Measurements from ENCODE around the gene DZIP1. TPM values are rescaled to one million over a fixed set of nuclear protein-coding genes. Genes with fewer than 3 reads are reported as not detected.
"Not testable (repeated sequence)": the region's sequence is repeated elsewhere in the genome, so short reads cannot be mapped to it uniquely, and the experiment has no call there.

Gene DZIP1
- total and polyA plus RNA-seq, 3 experiments from 2014 or later = 0.13 TPM; not detected in 2

DNA sequence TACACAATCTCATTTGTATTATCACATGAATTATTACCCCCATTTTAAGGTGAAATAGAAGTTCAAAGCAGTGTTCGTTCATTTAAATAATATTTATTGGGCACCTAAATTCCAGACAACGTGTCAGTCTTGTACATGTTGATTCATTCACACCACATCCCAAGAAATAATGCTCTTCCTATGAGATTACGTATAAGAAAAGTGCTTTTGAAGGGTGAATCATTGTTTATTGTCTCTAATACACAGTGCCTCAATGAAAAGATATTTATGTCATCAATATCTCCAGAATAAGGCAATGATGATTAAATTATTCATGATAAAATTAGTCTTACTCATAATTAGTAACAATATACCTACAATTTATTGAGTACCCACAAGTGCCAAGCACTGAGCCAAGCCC is 56.4 kb downstream of the DZIP1 start:
- H3K27ac Mint-ChIP-seq = no peak overlapping the region
- ChIA-PET CTCF (no interaction called here), POLR2A (no interaction called here)
- no peaks in the 10 kb centered on the region for H3K9me3 Mint-ChIP-seq
- no peak overlapping the region for H3K27ac ChIP-seq (ENCODE audit: low read depth, low read length)
- H3K27me3 ChIP-seq (ENCODE audit: insufficient read depth, low read length, poor library complexity, severe bottlenecking) = no peaks in the 10 kb centered on the region
- no peaks in the 10 kb centered on the region for H3K9me3 ChIP-seq (ENCODE audit: low read length)
- H3K36me3 ChIP-seq (ENCODE audit: insufficient read depth, low read length) = no peaks in the 10 kb centered on the region
- no peaks in the 10 kb centered on the region for H3K4me1 ChIP-seq (ENCODE audit: insufficient read depth, low read length)
- no peak overlapping the region for H3K4me3 Mint-ChIP-seq
- H3K4me3 ChIP-seq (ENCODE audit: low read length) = no peak overlapping the region
- H3K36me3 Mint-ChIP-seq = no peaks in the 10 kb centered on the region
- H3K4me1 Mint-ChIP-seq = no peaks in the 10 kb centered on the region
- peaks cover 11 to 25% of the 10 kb centered on the region in 2 donors for H3K27me3 Mint-ChIP-seq
- no peak for DNase-seq

GRCh38 chr13:95585867-95586266 is 58.6 kb downstream of the DZIP1 start:
- Histone ChIP-seq H3K27ac (ENCODE audit: low read depth, low read length) (no peak overlapping the region), H3K4me1 (ENCODE audit: insufficient read depth, low read length) (no peaks in the 10 kb centered on the region), H3K9me3 (ENCODE audit: low read length) (no peaks in the 10 kb centered on the region), H3K36me3 (ENCODE audit: insufficient read depth, low read length) (no peaks in the 10 kb centered on the region), H3K4me3 (ENCODE audit: low read length) (no peak overlapping the region), H3K27me3 (ENCODE audit: insufficient read depth, low read length, poor library complexity, severe bottlenecking) (no peaks in the 10 kb centered on the region)
- no peaks in the 10 kb centered on the region for H3K9me3 Mint-ChIP-seq
- ChIA-PET CTCF (no interaction called here), POLR2A (no interaction called here)
- H3K4me1 Mint-ChIP-seq = no peaks in the 10 kb centered on the region
- no peak overlapping the region for H3K4me3 Mint-ChIP-seq
- no peak for DNase-seq
- peaks cover 6 to 24% of the 10 kb centered on the region in 2 donors for H3K27me3 Mint-ChIP-seq
- H3K27ac Mint-ChIP-seq = no peak overlapping the region
- H3K36me3 Mint-ChIP-seq = no peaks in the 10 kb centered on the region

DNA sequence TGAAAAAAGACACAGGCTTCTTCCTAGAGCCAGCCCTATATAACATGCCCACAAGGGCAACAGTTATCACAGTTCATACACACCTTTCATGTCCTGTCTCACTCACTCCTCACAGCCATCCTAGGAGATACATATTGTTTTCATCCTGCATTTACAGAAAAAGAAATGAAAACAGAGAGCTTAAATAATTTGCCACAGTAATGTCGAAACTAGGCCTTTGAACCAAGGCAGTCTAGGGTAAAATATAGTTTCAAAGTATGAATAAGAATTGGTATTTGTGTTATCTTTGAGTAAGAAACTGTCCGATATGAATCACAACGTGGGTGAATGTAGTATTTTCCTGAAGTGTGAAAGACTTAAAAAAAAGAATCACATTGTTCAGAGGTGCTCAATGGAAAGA is 65.2 kb downstream of the DZIP1 start:
- no peaks in the 10 kb centered on the region for H3K9me3 ChIP-seq (ENCODE audit: low read length)
- no peaks in the 10 kb centered on the region for H3K4me1 ChIP-seq (ENCODE audit: insufficient read depth, low read length)
- no peak overlapping the region for H3K4me3 ChIP-seq (ENCODE audit: low read length)
- Mint-ChIP-seq H3K9me3 (no peaks in the 10 kb centered on the region), H3K4me1 (no peaks in the 10 kb centered on the region), H3K27me3 (peaks cover 0 to 46% of the 10 kb centered on the region in 2 donors), H3K4me3 (no peak overlapping the region), H3K36me3 (no peaks in the 10 kb centered on the region), H3K27ac (no peak overlapping the region)
- no peak overlapping the region for H3K27ac ChIP-seq (ENCODE audit: low read depth, low read length)
- DNase-seq = no peak
- H3K36me3 ChIP-seq (ENCODE audit: insufficient read depth, low read length) = no peaks in the 10 kb centered on the region
- no peaks in the 10 kb centered on the region for H3K27me3 ChIP-seq (ENCODE audit: insufficient read depth, low read length, poor library complexity, severe bottlenecking)
- ChIA-PET CTCF (no interaction called here), POLR2A (no interaction called here)

DNA sequence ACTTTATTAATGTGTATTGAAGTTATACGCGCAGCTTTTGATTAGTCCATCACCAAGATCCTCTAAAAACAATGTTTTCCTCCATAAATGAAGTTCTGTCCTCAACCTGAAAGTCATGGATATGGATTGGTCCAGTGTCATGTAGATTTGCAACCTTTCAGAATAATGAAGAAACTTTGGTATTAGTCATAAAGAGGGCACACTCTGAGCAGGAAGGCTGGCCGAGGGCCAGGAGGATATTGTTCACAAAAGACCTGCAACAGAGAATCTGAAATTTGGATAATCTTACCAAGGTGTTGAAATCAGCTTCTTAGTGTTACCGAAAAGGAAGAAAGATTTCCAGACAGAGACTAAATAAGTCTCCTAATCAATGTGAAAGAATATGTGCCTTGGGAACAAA is 71.3 kb downstream of the DZIP1 start:
- Histone ChIP-seq H3K27ac (ENCODE audit: low read depth, low read length) (no peak overlapping the region), H3K9me3 (ENCODE audit: low read length) (no peaks in the 10 kb centered on the region), H3K27me3 (ENCODE audit: insufficient read depth, low read length, poor library complexity, severe bottlenecking) (no peaks in the 10 kb centered on the region), H3K36me3 (ENCODE audit: insufficient read depth, low read length) (no peaks in the 10 kb centered on the region), H3K4me3 (ENCODE audit: low read length) (no peak overlapping the region), H3K4me1 (ENCODE audit: insufficient read depth, low read length) (no peaks in the 10 kb centered on the region)
- Mint-ChIP-seq H3K9me3 (no peaks in the 10 kb centered on the region), H3K4me1 (no peaks in the 10 kb centered on the region), H3K4me3 (no peak overlapping the region), H3K27me3 (peaks cover 0 to 61% of the 10 kb centered on the region in 2 donors), H3K36me3 (no peaks in the 10 kb centered on the region), H3K27ac (no peak overlapping the region)
- POLR2A ChIA-PET = no interaction called here
- CTCF ChIA-PET = no interaction called here
- no peak for DNase-seq

DNA sequence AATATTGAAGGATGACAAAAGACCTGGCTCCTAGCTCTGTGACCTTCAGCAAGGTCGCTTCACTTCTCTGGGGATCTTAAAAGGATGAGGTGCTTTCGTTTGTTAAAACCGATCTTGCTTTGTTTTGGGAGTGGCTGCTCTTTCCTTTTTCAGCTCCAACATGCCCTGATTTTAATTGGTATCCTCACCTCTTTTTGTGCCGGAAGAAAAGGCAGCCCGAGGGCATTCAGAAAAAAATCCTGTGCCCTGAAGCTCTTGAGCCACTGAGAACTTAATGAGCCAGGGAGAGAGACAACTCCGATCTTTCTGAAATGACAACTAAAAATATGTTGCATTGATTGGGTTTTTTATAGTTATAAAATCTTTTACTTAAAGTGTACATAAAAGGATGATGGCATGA is 72.6 kb downstream of the DZIP1 start:
- CTCF ChIA-PET = no interaction called here
- H3K27me3 ChIP-seq (ENCODE audit: insufficient read depth, low read length, poor library complexity, severe bottlenecking) = no peaks in the 10 kb centered on the region
- no peaks in the 10 kb centered on the region for H3K4me1 Mint-ChIP-seq
- DNase-seq = no peak
- H3K27ac Mint-ChIP-seq = no peak overlapping the region
- H3K4me3 Mint-ChIP-seq = no peak overlapping the region
- peaks cover 0 to 2% (median 0%) of the 10 kb centered on the region in 5 donors for H3K9me3 Mint-ChIP-seq
- H3K4me1 ChIP-seq (ENCODE audit: insufficient read depth, low read length) = no peaks in the 10 kb centered on the region
- no peaks in the 10 kb centered on the region for H3K9me3 ChIP-seq (ENCODE audit: low read length)
- H3K36me3 ChIP-seq (ENCODE audit: insufficient read depth, low read length) = no peaks in the 10 kb centered on the region
- H3K36me3 Mint-ChIP-seq = no peaks in the 10 kb centered on the region
- H3K27ac ChIP-seq (ENCODE audit: low read depth, low read length) = no peak overlapping the region
- no peak overlapping the region for H3K4me3 ChIP-seq (ENCODE audit: low read length)
- peaks cover 0 to 62% of the 10 kb centered on the region in 2 donors for H3K27me3 Mint-ChIP-seq
- POLR2A ChIA-PET = no interaction called here

GRCh38 chr13:95570016-95570415 is 74.5 kb downstream of the DZIP1 start:
- Histone ChIP-seq H3K36me3 (ENCODE audit: insufficient read depth, low read length) (no peaks in the 10 kb centered on the region), H3K27me3 (ENCODE audit: insufficient read depth, low read length, poor library complexity, severe bottlenecking) (no peaks in the 10 kb centered on the region), H3K4me3 (ENCODE audit: low read length) (no peak overlapping the region), H3K27ac (ENCODE audit: low read depth, low read length) (no peak overlapping the region), H3K9me3 (ENCODE audit: low read length) (no peaks in the 10 kb centered on the region), H3K4me1 (ENCODE audit: insufficient read depth, low read length) (no peaks in the 10 kb centered on the region)
- ChIA-PET POLR2A (no interaction called here), CTCF (no interaction called here)
- H3K36me3 Mint-ChIP-seq = no peaks in the 10 kb centered on the region
- peaks cover 0 to 56% of the 10 kb centered on the region in 2 donors for H3K27me3 Mint-ChIP-seq
- no peak overlapping the region for H3K4me3 Mint-ChIP-seq
- H3K9me3 Mint-ChIP-seq = peaks cover 0 to 5% (median 2%) of the 10 kb centered on the region in 5 donors
- no peak for DNase-seq
- H3K27ac Mint-ChIP-seq = no peak overlapping the region
- H3K4me1 Mint-ChIP-seq = no peaks in the 10 kb centered on the region

DNA sequence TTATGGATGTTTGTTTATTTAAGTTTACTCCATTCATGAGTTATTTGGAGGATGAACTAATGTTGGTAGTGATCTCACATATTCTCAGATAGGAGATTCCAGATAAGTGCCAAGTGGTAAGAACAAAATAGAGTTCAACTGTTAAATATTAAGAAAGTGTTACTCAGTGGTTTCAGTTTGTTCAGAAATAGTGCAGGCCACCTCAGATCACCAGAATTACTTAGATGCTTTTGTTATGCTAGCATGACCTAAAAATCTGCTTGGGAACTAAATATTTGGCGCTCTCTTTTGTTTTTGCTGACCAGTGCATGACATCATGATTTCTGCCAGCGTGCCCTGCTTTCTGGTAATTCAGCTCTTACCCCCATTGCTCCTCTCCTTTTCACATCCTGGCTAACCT is 76.4 kb downstream of the DZIP1 start:
- Histone ChIP-seq H3K36me3 (ENCODE audit: insufficient read depth, low read length) (no peaks in the 10 kb centered on the region), H3K4me1 (ENCODE audit: insufficient read depth, low read length) (no peaks in the 10 kb centered on the region), H3K27ac (ENCODE audit: low read depth, low read length) (no peak overlapping the region), H3K9me3 (ENCODE audit: low read length) (no peaks in the 10 kb centered on the region), H3K4me3 (ENCODE audit: low read length) (no peak overlapping the region), H3K27me3 (ENCODE audit: insufficient read depth, low read length, poor library complexity, severe bottlenecking) (no peaks in the 10 kb centered on the region)
- no peak for DNase-seq
- Mint-ChIP-seq H3K9me3 (peaks cover 0 to 5% (median 2%) of the 10 kb centered on the region in 5 donors), H3K27me3 (peaks cover 0 to 47% of the 10 kb centered on the region in 2 donors), H3K4me1 (no peaks in the 10 kb centered on the region), H3K36me3 (no peaks in the 10 kb centered on the region), H3K4me3 (no peak overlapping the region), H3K27ac (no peak overlapping the region)
- CTCF ChIA-PET = no interaction called here
- POLR2A ChIA-PET = no interaction called here

- H3K9me3 ChIP-seq (ENCODE audit: low read length); CTCF ChIA-PET; H3K4me3 Mint-ChIP-seq; H3K36me3 ChIP-seq (ENCODE audit: insufficient read depth, low read length); H3K36me3 Mint-ChIP-seq; H3K27ac ChIP-seq (ENCODE audit: low read depth, low read length); H3K4me3 ChIP-seq (ENCODE audit: low read length); H3K9me3 Mint-ChIP-seq; H3K4me1 ChIP-seq (ENCODE audit: insufficient read depth, low read length); H3K27ac Mint-ChIP-seq; H3K4me1 Mint-ChIP-seq; DNase-seq; POLR2A ChIA-PET; H3K27me3 ChIP-seq (ENCODE audit: insufficient read depth, low read length, poor library complexity, severe bottlenecking): not testable (repeated sequence)
- peaks cover 0 to 30% of the 10 kb centered on the region in 2 donors for H3K27me3 Mint-ChIP-seq
These were observed 78.7 kb downstream of the DZIP1 start for GRCh38 chr13:95565758-95566157.

DNA sequence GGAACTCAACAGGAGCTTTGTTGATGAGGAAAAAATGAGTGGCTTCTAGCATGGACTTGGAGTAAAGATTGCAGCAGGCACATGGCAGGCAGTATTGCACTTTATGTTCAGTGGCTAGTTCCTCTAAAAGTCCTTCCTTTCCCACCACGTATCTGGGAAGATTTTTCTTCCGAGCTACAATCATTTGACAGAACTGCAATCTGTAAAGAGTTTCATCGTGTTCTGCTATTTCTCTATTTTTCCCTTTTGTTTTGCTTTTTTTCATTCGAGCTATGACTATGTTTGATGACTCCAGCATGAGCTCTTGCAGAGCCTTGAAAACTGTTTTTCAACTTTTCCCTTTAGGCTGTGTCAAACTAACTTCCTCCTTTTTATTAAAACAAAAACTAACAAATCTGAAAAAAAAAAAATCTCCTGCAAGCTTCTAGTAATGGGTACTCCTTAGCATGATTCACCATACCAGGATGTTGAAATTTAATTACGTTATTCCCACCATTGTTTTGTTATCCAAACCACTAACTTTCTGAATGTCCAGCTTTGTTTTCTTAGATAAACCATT is 79.7 kb downstream of the DZIP1 start:
- H3K4me3 ChIP-seq (ENCODE audit: low read length) = no peak overlapping the region
- CTCF ChIA-PET = no interaction called here
- H3K27ac Mint-ChIP-seq = no peak overlapping the region

More for the DNA sequence above, 79.7 kb downstream of the DZIP1 start:
- Mint-ChIP-seq H3K36me3 (peaks cover 0 to 1% (median 0%) of the 10 kb centered on the region in 3 donors), H3K27me3 (peaks cover 0 to 27% of the 10 kb centered on the region in 2 donors), H3K4me3 (no peak overlapping the region), H3K9me3 (peaks cover 0 to 5% (median 2%) of the 10 kb centered on the region in 5 donors), H3K4me1 (peaks cover 0 to 2% (median 0%) of the 10 kb centered on the region in 3 donors)
- Histone ChIP-seq H3K9me3 (ENCODE audit: low read length) (no peaks in the 10 kb centered on the region), H3K27me3 (ENCODE audit: insufficient read depth, low read length, poor library complexity, severe bottlenecking) (no peaks in the 10 kb centered on the region), H3K4me1 (ENCODE audit: insufficient read depth, low read length) (no peaks in the 10 kb centered on the region), H3K36me3 (ENCODE audit: insufficient read depth, low read length) (no peaks in the 10 kb centered on the region), H3K27ac (ENCODE audit: low read depth, low read length) (no peak overlapping the region)
- POLR2A ChIA-PET = no interaction called here
- no peak for DNase-seq
